Jurkat, Clone E6-1 (cell line): Measurements from ENCODE around the gene SLC9A6. TPM values are rescaled to one million over a fixed set of nuclear protein-coding genes. Genes with fewer than 3 reads are reported as not detected.
A peak's percentile ranks its signal among the peaks of the same experiment; 100 is the strongest.

Experiments used
- DNase-seq: peaks from one replicate; pipeline ENCODE4 v3.0.0-alpha.2; 2011; ENCODE audit warnings: low read depth, low spot score
- H3K4me3 ChIP-seq: 2 replicates; pipeline ENCODE4 v1.5.1; 2011; ENCODE audit warnings: mild to moderate bottlenecking, low read length, control low read depth, moderate library complexity
- polyA plus RNA-seq: library from polyadenylated mRNA; unstranded; fragments of >200 nt; gene quantifications from one replicate; pipeline ENCODE4 v1.2.1, GENCODE V29; 2012; ENCODE audit warnings: missing spikeins; ENCODE audit not compliant: insufficient read length, insufficient read depth

The SLC9A6 gene
- polyA plus RNA-seq: 8.0 TPM

DNA sequence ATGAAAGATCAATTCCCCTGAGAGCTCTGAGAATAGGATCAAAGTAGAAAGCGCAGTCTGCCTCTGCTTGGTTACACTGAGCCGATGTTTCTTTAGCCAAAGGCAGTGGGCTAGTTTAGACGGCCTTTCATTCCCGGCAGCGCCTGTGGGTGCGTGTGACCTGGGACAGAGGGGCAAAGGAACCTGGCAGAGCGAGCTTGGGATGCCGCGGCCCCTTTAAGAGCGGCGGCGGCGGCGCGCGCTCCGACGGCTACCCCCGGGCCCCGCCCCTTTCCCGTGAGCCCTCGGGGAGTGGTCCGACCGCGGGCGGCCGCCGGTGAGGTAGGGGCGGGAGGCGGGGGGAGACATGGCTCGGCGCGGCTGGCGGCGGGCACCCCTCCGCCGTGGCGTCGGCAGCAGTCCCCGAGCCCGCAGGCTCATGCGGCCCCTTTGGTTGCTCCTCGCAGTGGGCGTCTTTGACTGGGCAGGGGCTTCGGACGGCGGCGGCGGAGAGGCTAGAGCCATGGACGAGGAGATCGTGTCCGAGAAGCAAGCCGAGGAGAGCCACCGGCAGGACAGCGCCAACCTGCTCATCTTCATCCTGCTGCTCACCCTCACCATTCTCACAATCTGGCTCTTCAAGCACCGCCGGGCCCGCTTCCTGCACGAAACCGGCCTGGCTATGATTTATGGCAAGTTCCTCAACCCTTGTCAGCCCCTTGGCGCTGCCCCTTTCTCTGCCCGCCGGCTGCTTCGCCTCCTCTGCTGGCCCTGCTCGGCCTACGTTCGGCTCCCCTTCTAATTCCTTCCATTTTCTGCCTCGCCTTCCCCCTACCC is at the start of gene SLC9A6:
SLC9A6 (plus strand) TSS at position 279 of the 816 bp plus-strand sequence; CDS start at position 503, 224 bp downstream.
- DNase-seq: peak; percentile 31
- peak within 1 kb of the TSS; percentile 75 for H3K4me3 ChIP-seq

DNA sequence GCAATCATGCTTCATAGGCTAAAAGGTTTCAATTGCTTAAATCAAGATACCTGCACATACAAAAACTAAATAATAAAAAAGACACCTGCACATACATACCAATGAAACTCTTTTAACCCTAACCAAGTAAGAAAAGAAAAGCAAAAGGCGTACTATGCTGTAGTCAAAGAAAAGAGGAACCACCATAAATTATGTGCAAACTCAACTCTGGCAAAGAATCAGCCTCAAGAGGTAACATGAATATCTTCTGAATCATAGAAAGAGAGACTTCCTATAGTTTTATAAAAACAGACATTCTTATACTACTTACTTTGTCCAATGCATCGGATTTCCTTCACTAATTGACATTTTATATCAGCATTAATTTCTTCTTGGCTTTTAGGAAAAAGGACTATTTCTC is 40.7 kb upstream of the SLC9A6 start:
- DNase-seq: no peak
- H3K4me3 ChIP-seq: no peak overlapping the region

DNA sequence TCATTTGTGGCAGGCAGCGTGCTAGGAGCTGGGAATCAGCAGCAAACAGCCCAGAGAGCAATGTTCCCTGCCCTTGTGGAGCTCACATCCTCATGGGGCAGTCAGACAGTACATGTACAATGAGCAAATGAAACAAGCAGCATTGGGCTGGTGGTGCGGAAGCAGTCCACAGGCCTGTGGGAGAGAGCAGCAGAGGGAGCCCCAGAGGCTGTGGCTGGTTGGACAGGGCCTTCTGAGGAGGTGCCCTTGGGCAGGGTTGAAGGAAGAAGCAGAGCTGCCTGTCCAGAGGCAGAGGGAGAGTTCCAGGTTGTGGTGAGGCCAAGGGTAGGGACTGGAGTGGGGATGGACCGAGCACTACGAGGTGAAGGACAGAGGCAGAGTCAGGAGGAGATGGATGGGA is 33.9 kb upstream of the SLC9A6 start:
- DNase-seq: no peak

DNA sequence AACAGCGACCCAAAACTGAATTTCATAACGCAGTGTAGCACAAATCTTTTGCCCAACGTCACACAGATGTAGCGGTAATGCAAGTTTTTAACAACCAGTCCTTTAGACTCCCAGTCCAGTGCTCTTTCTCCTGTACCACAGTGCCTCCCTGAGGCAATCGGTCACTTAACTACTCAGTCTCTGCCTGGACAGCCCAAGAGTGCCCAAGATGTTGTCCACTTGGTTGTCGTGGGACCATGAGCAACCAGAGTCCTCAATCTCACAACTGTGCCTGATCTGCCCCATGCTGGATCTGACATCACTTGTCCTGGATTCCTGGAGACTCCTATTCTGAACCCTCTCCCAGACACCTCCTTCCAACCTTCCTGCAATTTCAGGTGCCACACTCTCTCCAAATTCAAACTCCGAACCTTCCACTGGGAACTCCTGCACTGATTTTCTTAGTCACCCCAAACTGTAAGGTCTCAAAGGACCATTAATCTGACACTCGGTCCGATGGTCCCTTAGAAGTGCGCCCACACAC is 12.1 kb upstream of the SLC9A6 start:
- no peak for DNase-seq
- peak overlapping the region; percentile 81 for H3K4me3 ChIP-seq

More for the DNA sequence above, 33.9 kb upstream of the SLC9A6 start:
- no peak overlapping the region for H3K4me3 ChIP-seq

DNA sequence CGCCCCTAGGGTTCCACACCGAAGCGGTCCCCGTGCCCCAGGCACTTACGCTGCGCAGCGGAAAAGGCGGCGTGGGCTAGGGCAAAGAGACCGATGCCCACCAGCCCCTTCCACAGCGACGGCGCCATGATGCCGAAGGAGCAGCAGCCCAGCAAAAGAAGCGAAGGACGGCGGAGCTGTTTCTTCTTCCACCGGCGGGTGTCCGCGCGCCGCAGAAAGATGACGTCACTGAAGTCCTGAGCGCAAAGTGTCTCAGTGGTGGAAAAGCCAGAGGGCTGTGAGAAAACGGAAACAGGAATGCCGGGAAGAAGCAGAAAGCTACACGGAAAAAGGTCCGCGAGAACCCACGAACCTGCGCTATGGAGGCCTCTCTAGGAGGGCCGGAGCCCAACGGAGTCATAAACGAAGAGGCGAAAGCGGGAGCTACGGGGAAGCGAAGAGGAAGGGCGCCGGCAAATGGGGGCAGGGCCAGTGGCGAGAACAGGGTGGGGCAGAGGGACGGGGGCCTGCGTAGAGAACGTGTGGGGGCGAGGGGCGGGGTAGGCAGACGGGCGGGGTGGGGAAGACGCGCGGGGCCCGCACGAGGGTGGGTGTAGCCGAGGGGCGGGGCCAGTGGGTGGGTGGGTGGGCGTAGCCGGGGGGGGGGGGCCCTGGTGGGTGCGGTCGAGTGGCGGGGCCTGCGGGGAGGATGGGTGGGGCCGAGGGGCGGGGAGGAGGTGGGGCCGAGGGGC is 11.5 kb upstream of the SLC9A6 start, which contains the start of gene MMGT1:
MMGT1 (minus strand) TSS at position 441 of the 731 bp plus-strand sequence; CDS start at position 128, 313 bp downstream.
- peak within 1 kb of the TSS; percentile 81 for H3K4me3 ChIP-seq
- peak; percentile 76 for DNase-seq

DNA sequence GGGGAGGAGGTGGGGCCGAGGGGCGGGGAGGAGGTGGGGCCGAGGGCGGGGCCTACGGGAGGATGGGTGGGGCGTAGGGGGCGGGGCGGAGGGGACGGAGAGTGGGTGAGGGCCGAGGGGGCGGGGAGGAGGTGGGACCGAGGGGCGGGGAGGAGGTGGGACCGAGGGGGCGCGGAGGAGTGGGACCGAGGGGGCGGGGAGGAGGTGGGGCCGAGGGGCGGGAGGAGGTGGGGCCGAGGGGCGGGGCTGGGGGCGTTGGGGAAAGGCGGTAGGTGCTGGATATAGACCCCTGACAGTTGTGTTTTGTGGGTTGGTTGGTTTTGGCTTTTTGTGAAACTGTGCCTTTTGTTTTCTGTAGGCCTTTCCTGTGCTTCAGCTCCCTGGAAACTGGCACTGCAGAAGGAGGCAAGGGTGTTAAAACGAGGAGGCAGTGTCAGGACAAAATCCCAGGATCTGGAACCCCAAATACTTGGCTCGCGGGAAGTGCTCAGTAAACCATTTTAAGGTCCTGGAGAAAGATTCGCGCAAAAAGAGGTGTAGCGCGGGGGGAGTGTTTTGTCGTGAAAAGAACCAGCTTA is 10.9 kb upstream of the SLC9A6 start:
- peak; percentile 75 for DNase-seq

DNA sequence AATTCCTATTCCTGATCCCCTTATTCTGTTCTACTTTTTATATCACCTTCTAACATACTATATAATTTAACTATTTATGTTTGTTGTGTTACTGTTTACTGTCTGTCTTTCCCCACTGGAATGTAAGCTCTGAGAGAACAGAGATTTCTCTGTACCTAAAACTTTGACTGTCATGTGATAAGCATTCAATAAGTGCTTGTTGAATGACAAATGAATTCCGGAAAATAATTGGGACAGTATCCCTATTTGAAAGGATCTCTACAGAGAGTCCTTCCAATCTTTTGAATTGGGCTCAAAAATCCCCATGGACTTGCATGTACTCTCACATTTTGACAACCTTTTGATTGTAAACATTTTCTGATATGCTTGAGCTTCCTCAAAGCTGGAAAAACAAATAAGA is 9.8 kb upstream of the SLC9A6 start:
- DNase-seq: no peak
- no peak overlapping the region for H3K4me3 ChIP-seq

More for the DNA sequence above, 10.9 kb upstream of the SLC9A6 start:
- peak overlapping the region; percentile 40 for H3K4me3 ChIP-seq

DNA sequence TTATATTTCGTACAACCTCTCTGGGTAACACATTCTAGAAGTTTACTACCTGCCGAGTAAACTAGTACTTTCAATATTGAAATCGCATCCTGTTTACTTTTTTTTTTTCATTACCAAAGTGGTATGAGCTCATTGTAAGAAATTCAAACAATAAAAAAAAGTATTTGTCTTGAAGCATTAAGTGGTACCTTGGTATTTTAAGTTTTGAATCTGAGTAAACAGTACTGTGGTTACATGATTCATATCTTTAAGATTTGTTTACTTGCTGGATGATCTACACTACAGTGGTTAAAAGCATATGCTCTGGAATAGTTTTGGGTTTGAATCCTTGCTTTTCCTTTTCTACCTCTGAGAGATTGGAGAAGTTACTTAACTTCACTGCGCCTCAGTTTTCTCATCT is 7.6 kb upstream of the SLC9A6 start:
- DNase-seq: no peak

DNA sequence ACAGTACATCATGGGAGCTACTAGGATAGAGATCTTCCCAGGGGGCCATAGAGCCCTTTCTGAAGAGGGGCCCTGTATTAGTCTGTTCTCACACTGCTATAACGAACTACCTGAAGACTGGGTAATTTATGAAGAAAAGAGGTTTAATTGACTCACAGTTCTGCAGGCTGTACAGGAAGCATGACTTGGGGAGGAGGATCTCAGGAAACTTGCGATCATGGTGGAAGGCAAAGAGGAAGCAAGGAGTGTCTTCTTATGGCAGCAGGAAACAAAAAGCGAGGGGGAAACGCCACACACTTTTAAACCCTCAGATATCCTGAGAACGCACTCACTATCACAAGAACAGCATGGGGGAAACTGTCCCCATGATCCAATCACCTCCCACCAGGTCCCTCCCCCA is 4.2 kb upstream of the SLC9A6 start:
- no peak overlapping the region for H3K4me3 ChIP-seq
- no peak for DNase-seq

More for the DNA sequence above, 7.6 kb upstream of the SLC9A6 start:
- no peak overlapping the region for H3K4me3 ChIP-seq

DNA sequence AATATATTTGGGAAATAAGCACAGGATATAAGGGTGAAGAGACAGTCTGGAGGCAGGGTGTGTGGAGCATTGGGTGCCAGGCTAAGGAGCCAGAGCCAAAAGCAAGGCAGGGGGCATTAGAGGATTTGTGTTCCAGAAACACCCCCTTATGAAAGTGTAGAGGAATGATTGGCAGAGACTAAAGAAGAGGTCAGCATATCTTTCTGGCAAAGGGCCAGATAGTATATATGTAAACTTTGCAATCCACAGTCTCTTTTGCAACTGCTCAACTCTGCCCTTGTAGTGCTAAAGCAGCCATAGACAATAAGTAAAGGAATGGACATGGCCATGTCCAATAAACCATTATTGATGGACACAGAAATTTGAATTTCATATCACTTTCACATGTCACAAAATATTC is 3.6 kb upstream of the SLC9A6 start:
- H3K4me3 ChIP-seq: no peak overlapping the region
- DNase-seq: no peak

DNA sequence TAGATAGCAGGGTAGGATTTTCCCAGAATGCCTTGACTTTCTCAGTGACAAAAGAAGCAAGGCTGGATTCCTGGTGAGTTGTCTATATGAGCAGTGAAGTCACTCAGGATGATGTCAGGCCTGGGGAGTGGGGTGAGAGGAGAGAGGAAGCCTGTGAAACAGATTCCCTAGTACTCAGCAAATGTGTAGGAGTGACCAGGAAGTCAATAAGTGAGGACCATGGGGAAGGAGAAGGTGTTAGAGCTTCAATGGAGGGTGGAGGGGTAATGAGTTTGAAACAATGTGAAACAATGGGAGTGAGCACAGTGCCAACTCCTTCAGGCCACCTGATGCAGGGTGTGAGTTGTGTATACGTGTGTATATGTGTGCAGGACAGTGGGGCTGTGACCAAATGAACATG is 2.4 kb upstream of the SLC9A6 start:
- H3K4me3 ChIP-seq: no peak overlapping the region
- DNase-seq: no peak

DNA sequence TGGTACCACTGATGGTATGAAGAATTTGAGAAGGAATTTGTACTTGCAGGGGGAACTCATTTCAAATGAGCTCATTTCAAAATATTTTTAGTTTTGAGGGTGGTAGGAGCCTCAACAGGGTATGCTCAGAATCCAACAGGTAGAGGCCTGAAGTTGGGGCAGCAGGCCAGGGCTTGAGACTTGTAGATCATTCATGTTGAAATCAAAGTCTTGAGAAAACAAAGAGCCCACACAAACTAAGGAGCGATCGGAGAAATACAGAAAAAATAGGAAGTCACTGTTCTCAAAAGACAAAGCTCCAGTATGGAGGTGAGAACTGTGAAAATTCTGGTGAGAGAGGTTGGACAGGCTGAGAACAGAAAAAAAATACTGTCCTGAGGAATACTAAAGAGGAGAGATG is 979 bp upstream of the SLC9A6 start:
- H3K4me3 ChIP-seq: peak overlapping the region; percentile 75
- DNase-seq: no peak

DNA sequence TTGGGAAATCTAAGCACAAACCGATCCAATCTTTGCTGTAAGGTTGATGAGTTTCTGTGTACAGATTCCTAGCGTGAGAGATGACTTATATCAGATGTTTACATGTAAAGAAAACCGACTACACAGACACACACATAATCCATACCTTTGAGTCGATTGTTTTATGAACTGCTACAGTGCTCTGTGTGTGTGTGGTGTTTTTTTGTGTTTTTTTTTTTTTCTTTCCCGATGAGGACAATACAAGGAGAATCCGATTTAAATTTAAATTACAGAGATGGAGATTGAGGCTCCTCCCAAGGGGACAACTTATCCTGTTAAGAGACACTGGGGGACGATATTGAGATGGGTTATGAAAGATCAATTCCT is 461 bp upstream of the SLC9A6 start:
- DNase-seq: no peak
- peak overlapping the region; percentile 75 for H3K4me3 ChIP-seq

DNA sequence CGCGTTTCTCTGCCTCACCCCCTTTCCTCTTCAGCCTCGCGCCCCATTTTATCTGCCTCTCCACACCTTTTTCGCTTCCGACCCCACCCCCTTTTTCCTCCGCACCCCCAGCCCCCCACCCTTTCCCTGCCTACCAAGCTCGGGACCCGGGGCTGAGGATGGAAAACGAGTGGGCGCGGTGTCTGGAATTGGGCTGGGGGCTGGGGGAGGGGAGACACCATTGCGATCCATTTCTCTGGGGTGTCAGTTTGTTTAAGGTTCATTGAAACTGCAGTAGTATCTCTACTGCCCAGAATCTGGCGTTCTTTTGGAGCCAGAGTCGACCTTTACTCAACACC is 707 bp downstream of the SLC9A6 start:
- peak overlapping the region; percentile 75 for H3K4me3 ChIP-seq
- no peak for DNase-seq

DNA sequence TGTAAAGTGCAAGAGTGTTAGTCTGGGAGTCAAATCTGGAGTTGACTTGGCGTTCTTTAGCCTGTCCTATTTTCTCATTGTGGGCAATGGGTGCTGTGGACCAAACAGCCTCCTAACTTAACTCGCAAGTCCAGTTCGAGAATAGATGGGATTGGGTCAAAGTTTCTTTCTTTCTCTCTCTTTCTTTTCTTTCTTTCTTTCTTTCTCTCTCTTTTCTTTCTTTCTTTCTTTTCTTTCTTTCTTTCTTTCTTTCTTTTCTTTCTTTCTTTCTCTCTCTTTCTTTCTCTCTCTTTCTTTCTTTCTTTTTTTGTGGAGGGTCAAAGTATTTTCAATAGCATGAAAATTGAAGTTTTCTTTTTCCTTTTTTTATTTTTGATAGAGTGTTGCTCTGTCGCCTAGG is 3.0 kb downstream of the SLC9A6 start:
- no peak for DNase-seq
- no peak overlapping the region for H3K4me3 ChIP-seq

DNA sequence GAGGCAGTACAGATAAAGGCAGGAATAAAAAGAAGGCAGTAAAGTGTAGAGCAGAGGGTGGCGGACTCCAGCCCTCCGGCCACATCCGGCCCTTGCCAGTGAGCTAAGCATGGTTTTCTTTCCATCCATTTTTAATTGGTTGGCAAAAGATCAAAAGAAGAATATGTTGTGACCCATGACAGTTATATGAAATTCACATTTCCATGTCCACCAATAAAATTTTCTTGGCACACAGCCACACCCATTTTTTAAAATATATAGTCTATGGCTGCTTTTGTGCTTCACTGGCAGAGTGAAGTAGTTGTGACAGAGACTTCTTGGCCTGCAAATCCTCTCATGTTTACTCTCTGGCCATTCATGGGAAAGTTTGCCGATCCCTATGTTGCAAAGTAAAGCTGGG is 29.8 kb downstream of the SLC9A6 start:
- no peak for DNase-seq
- no peak overlapping the region for H3K4me3 ChIP-seq

DNA sequence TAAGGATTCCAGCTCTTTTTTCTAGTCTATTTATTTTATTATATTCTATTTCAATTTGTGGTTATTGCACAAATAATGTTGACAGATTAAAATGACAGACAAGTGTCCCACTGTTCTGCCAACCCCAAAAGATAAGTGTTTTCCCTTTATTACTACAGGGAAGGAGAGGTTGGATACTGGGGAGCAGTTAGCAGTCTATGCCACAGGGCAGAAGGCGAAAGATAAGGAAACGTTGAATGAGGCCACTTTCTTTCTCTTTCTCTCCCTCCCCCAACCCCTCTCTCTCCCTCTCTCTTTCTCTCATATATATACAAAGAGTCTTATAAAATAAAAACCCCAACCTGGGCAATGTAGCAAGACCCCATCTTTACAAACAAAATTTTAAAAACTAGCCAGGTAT is 31.6 kb downstream of the SLC9A6 start:
- DNase-seq: no peak
- H3K4me3 ChIP-seq: no peak overlapping the region

DNA sequence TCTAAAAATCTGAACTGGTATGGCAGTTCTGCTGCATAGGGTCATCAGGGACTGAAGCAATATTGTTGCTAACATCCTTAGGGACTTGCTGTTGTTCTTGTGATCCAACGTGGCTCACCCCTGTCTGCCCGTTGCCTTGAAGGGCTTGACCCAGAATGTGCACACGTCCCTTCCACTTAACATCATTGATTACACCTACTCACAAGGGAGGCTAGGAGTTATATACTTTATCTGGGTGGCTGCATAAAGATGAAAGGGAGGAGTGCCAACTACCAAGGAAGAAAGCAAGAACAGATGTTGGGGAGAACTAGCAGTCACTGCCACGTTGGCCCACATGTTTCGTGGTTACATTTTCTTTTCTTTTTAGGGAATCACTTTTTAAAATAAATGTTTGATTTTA is 34.0 kb downstream of the SLC9A6 start:
- DNase-seq: no peak
- no peak overlapping the region for H3K4me3 ChIP-seq

DNA sequence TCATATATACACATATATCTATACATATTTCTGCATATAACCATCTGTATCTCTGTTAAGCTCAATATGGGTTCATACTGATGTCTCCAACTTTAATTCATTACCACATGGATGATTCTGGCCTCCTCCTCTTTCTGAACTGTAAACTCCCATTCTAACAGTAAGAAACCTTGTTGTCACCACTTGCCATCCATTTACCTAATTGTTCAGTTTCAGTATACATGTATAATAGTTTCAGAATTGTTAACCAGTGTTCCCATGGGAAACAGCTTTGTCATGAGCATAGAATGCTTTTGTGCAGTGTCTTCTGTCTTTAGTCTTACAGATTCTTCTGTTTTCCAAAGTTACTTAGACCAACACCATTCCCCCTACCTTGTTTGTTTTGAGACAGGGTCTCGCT is 35.9 kb downstream of the SLC9A6 start:
- H3K4me3 ChIP-seq: no peak overlapping the region
- no peak for DNase-seq

DNA sequence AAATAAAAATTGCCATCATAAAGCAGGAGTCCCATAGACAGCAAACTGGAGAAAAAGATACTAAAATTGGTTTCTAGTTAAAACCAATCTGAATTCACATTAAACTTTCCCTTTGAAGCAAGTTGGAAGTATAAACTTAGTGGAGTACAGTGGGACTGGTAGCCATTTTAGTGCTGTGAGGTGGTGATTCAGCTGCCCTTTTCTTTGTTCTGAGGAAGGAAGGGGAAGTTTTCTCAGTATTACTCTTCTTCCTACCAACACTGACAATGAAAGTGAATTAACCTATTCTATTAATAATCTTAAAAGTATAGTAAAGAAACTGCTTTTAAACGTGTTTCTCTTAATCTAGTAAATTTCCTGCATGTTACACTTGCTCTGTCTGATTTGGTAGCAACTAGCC is 36.7 kb downstream of the SLC9A6 start:
- H3K4me3 ChIP-seq: no peak overlapping the region
- DNase-seq: no peak
